ENCODE results near the gene SPRED1.

SPRED1 gene

GRCh38 chr15:38252481-38253350 is at the start of gene SPRED1:
Gene SPRED1, plus strand, starts transcription at chr15:38252836. Its CDS starts 350 bp downstream, at chr15:38253186.
- DNase-seq (ENCODE audit: low read depth in 2 of 2): peak; percentile 2 to 4

GRCh38 chr15:38205526-38206272 is 46.9 kb upstream of the SPRED1 start:
- no peak for DNase-seq (ENCODE audit: low read depth in 2 of 2)

GRCh38 chr15:38207621-38208020 is 45.0 kb upstream of the SPRED1 start:
- DNase-seq (ENCODE audit: low read depth in 2 of 2): no peak

- no peak for DNase-seq (ENCODE audit: low read depth in 2 of 2)
Observed at GRCh38 chr15:38208206-38208605, 44.4 kb upstream of the SPRED1 start.

- no peak for DNase-seq (ENCODE audit: low read depth in 2 of 2)
Observed at GRCh38 chr15:38208779-38209178, 43.9 kb upstream of the SPRED1 start.

GRCh38 chr15:38211249-38211648 is 41.4 kb upstream of the SPRED1 start:
- DNase-seq (ENCODE audit: low read depth in 2 of 2): no peak

- no peak for DNase-seq (ENCODE audit: low read depth in 2 of 2)
Observed at GRCh38 chr15:38211811-38212210, 40.8 kb upstream of the SPRED1 start.

- DNase-seq (ENCODE audit: low read depth in 2 of 2): no peak
Observed at GRCh38 chr15:38212729-38213351, 39.8 kb upstream of the SPRED1 start.

- DNase-seq (ENCODE audit: low read depth in 2 of 2): no peak
Observed at GRCh38 chr15:38213356-38213755, 39.3 kb upstream of the SPRED1 start.

- DNase-seq (ENCODE audit: low read depth in 2 of 2): no peak
Observed at GRCh38 chr15:38215707-38216106, 36.9 kb upstream of the SPRED1 start.

GRCh38 chr15:38216763-38217162 is 35.9 kb upstream of the SPRED1 start:
- DNase-seq (ENCODE audit: low read depth in 2 of 2): no peak

GRCh38 chr15:38217191-38217595 is 35.4 kb upstream of the SPRED1 start:
- no peak for DNase-seq (ENCODE audit: low read depth in 2 of 2)

GRCh38 chr15:38217788-38218609 is 34.6 kb upstream of the SPRED1 start:
- no peak for DNase-seq (ENCODE audit: low read depth in 2 of 2)

- DNase-seq (ENCODE audit: low read depth in 2 of 2): no peak
Observed at GRCh38 chr15:38220606-38221273, 31.9 kb upstream of the SPRED1 start.

GRCh38 chr15:38224486-38224885 is 28.1 kb upstream of the SPRED1 start:
- no peak for DNase-seq (ENCODE audit: low read depth in 2 of 2)

GRCh38 chr15:38225381-38225780 is 27.3 kb upstream of the SPRED1 start:
- no peak for DNase-seq (ENCODE audit: low read depth in 2 of 2)

GRCh38 chr15:38226608-38227266 is 25.9 kb upstream of the SPRED1 start:
- no peak for DNase-seq (ENCODE audit: low read depth in 2 of 2)

- no peak for DNase-seq (ENCODE audit: low read depth in 2 of 2)
Observed at GRCh38 chr15:38227941-38228340, 24.7 kb upstream of the SPRED1 start.

- DNase-seq (ENCODE audit: low read depth in 2 of 2): no peak
Observed at GRCh38 chr15:38228618-38229017, 24.0 kb upstream of the SPRED1 start.

GRCh38 chr15:38229705-38230310 is 22.8 kb upstream of the SPRED1 start:
- no peak for DNase-seq (ENCODE audit: low read depth in 2 of 2)
